NK-92 (cell line): ENCODE measurements around the gene ZBTB7C.

Source experiments
- DNase-seq: peaks from one replicate; lab custom pipeline; 2025; ENCODE audit not compliant: unreplicated experiment; lab: John Stamatoyannopoulos, UW

Gene ZBTB7C

DNA sequence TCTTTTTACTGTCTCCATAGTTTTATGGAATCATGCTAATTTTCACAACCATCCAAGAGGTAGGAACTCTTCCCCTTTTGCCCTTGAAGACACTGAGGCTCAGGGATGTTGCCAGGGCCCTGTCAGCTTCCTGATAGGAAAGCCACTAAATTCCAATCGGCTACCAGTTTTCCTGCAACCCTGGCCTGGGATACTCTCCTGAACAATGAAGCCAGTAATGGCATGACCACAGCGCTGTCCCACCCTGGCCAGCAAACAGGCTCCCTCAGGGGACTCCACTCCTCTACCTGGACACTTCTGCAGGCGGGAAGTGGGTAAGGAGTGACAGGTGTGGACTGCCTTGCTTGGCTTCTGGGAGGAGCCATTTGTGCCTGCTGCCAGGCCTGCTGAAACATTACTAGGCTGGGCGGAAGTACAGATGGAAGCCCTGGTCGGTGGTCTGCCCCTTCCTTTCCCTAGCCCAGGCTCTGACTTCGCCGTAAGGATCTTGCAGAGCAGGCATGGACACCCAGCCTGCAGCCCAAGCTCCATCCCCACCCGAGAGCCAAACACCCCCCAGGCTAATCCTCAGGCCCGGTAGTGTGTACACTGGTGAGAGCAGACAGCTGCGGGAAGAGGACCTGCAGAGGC lies 400.0 kb downstream of the ZBTB7C start:
- DNase-seq = no peak

DNA sequence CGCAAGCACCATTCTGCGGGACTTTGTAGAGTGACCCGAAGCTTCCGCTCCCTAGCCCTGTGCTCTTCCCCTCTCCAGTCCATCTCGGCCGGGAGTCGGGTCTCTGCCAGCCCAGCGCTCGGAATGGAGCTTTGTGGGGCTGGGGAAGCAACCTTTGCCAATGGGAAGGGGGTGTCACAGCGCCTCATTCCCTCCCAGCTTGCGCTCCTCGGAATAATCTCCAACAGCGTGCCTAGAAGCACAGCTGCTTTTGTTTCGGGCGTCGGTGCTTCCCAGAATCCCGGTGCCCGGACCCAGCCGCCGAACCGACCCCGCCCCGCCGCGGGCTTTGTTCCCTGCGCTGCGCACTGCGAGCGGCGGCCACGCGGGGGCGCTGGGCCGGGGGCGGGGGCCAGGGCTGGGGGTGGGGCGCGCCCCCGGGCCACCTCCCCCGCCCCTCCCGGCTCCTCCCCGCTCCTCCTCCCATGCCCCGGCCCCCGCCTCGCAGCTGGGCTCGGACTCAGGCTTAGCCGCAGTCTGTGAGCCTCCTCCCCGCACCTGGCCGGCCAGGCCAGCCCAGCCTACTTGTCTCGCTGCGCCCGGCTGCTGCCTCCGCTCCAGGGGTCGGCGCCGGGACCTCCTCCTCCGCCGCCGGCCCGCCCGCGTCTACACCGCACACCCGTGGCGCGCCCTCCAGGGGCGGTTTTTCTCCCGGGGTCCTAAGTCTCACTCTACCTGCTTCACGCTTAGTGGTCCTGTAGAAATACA lies 401.1 kb downstream of the ZBTB7C start:
- DNase-seq = no peak

DNA sequence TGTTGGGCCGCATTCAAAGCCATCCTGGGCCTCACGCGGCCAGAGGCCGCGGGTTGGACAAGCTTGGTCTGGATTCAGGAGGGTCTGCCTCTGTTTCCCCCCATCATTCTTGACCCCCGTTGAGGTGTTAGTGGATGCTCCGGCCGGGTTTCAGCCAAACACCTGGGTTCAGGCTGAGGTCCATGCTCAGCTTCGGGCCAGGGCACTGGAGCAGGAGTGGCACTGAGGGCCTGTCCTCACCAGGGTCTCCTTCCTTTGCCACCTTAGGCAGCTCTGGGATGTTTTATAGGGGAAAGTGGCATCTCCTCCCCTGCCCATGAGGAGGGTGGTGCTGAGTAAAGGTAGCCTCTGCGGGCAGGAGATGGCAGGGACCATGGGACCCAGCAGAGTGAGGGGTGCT lies 401.8 kb downstream of the ZBTB7C start:
- DNase-seq = no peak

DNA sequence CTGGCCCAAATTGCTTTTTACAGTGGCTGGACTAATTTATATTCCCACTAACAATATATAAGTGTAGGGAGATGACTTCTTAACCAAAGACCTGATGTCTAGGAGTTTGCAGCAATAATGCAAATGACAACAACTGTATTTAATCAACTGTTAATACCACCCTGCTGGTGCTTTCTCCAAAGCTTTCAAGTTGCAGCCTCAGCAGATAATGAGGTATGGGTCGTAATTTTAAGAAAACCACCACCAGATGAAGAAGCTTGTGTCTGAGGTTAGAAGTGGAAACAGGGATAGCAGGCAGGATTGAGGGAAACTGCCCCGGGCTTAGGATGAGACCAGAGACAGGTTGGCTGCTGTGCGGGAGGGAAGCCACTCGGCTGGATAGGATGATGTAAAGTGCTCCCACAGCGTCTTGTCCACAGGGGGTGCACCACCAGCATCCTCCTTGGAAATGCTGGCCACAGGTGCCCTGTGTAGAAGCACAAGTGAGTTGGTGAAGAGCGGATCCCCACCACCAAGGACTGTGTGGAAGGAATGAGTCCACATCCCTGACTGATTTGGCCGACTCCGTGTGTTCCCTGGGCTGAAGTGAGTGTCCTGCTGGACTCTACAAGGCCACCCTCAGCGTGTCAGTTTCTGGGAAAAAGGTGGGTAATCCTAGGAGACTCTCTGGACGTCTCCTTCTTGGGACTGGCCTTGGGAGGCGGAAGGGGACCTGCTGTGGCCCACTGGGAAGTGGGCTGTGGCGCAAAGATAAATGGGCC lies 402.6 kb downstream of the ZBTB7C start:
- DNase-seq = no peak

DNA sequence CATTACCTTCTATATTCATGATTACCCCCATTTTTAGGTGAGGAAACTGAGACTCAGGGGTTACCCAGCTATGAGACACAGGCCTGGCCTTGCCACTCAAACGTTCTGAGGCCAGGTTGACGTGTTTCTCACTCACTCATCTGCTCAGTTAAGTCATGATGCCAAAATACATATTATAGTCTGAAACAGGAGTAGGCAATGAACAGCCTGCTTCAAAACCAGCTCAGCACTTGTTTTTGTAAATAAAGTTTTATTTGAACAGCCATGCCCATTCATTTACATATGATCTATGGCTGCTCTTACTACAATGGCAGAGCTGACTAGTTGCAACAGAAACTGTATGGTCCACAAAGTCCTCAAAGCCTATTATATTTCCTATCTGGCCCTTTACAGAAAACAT lies 404.6 kb downstream of the ZBTB7C start:
- no peak for DNase-seq

DNA sequence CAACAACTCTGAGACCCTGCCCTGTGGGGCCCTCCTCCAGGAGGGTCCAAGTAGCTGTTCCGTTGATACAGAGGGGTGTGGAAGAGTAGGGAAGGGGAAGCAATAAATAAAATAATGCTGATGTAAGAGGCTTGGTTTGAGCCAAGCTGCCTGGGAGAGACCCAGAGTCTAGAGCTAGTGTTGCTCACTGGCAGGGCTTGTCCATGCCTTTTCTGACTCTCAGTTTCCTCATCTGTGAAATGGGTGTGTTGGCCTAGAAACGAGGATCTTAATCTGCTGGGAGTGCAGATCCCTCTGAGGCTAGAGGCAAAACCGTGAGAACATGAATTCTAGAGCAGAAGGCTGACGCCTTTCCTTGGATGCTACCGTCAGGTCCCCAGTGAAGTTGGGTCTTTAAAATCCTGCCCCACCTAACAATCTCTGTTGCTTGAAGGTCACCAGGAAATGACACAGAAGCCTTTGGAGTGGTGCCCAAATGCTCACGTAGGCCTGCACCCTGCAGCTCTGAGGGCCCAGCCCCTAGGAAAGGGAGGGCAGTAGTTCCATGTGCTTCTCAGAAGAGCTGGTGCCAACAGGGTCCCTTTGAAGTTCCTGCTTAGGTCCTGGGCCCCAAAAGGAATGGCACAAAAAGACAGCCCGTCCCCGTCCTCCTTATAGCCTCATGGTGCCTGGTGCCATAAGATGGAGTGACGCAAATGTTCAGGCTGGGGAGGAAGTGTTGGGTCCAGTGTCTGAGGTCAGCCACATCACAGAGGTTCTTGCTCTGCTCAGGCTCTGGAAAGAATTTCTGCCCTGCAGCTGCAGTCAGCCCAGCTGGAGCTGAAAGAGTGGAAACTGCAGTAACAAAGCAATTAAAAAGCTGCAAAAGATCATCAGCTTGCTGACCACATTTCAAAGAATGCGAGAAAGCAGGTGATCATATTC lies 405.5 kb downstream of the ZBTB7C start:
- no peak for DNase-seq

DNA sequence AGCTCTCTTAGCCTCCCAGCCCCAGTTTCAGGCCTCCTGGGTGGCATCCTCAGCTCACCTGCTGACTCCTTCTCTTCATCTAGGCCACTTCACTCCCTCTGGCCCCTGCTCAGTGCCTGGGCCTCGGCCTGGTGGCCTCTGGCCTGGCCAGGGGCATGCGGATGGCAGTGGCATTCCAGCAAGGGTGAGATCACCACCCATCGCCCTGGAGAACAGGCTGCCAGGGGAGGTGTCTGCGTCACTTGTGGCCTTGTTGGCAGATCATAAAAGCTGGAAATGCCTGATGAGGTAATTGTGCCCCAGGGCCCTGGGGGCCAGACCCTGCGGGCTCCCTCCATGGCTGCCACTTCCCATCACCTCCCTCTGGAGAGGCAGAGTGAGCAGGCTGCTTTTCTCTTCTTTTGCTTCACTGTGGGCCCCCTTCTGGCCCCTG lies 406.2 kb downstream of the ZBTB7C start:
- no peak for DNase-seq

DNA sequence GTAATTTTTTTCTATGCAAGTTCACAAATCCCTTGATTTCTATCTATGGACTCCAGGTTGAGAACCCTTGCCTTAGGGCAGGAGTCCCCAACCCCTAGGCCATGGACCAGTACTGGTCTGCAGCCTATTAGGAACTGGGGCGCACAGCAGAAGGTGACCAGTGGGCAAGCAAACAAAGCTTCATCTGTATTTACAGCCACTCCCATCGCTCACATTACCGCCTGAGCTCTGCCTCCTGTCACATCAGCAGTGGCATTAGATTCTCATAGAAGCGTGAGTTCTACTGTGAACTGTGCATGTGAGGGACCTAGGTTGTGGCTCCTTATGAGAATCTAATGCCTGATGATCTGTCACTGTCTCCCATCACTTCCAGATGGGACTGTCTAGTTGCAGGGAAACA lies 408.5 kb downstream of the ZBTB7C start:
- DNase-seq = no peak

DNA sequence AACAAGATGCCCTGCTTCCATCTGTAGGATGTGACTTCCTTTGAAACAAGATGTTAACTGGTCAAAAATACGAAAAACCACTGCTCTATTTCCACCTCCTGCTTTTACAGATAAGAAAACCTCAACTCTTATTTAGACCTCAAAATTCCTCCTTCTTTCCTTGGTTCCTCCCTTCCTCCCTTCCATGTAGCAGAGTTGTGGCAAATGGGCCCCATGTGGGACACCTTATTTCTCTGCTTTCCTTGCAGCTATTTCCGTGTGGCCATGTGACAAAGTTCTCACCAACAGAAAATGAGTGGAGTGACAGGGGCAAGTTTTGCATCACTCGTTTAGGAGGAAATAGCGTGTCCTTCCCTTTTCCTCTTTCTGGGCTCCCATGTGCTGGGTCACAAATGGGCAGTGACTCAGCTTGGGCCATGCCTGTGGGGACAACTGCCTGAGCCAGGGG lies 409.4 kb downstream of the ZBTB7C start:
- DNase-seq = no peak

DNA sequence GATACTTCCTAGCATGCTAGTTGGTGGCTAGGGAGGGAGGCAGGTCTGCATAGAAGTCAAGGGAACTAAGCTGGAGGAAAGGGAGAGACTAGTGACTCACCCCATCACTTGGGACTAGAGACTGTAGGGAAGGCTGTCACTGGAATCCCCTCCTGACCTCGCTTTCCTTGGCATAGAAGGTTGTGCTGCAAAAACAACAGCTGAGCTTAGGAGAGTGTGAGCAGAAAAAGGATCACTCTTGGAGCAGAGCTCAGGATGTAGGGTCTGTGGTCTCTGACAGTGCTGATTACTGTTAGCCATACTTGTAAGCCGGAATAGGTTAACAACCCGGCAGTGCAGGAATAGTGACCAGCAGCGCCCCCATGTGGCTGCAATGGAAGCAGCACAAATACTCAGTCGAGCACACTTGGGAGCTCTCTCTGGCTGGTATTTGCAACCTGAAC lies 411.8 kb downstream of the ZBTB7C start:
- no peak for DNase-seq

DNA sequence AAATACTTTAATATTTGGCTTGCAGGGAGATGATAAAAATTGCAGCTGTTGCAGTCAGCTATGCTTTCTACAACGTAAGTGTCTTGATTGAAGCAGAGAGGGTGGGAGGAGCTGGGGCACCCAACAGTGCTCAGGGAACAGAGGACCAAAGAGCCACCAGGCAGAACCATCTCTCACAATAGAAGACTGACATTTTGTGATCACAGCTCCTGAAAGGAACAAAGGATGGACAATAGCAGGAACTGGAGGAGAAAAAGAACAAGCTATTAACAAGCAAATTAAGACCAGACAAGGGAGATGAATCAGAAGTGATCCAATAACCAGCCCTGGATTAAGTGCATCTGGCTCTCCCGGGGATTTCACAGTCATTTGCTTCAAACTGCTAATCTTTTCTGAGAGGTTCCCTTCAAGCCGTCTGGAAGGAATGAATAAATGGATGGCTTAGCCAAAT lies 413.1 kb downstream of the ZBTB7C start:
- no peak for DNase-seq

DNA sequence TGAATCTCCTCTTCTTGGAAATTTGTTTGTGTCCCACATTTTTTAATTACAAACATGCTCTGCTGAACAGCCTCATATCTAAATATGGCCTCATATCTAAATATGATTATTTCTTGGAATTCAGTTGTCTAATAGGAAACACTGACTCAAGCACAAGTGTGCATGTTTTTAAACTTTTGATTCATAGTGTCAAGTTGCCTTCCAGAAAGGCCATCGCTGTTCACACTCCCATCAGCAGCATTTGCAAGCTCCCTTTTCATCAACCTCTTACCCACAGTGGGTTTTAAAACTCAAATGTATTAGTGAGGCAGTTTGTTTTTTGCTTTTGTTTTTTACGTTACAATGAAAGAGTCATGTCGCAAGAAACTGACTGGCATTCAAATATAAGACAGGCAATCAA lies 413.5 kb downstream of the ZBTB7C start:
- DNase-seq = no peak

DNA sequence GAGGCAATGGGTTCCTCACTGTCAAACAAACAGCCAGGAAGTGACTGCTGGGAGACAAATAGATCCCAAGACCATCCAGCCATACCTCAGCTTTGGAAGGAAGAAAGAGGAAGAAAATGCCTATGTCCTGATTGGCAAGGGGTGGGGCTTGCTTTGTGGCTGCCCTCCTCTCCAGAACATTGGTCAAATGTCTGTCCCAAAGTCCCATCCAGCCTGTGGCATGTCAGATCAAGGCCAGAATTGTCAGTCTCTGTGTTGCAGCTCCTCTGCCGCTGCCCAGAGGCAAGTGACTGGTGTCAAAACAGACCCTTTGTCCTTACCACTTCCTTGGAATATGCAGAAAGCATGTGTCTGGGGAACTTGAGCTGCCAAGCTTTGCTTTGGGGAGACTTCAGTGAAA lies 415.8 kb downstream of the ZBTB7C start:
- no peak for DNase-seq

DNA sequence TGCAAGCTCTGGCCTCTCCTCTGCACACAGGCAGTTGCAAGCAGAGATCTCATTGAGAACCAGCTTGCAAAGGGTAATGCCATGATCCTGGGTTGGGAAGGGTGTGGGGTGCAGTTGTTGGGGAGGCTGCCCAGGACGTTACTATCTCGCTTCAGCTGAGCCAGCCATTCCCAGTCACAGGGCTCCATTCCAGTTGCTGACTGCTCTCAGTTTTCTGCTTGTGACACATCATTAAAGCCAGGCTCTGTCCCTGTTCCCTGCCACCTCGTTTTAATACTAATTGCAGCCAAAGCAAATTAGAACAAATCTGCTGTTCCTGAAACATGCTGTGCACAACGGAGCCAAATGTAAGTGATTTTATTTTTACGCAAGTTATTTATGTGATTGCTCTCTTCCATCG lies 416.2 kb downstream of the ZBTB7C start:
- DNase-seq = no peak

DNA sequence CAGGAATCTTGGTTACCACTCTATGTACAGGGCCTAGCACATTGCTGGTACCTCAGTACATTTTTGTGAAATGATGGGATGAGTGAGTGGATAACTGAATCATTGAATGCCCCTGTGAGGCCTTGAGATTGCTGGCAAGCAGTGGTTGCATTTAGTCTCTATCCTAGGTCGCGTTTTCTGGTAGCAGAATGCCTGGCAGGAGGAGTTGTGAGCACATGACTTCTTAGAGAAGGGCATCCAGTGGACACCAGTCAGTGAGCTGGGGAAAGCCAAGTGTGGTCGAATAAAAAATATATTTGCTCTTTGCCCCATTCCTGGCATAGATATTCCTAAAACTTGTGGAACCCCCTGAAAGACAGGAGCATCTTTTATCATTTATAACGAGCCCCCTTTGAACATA lies 416.9 kb downstream of the ZBTB7C start:
- no peak for DNase-seq

DNA sequence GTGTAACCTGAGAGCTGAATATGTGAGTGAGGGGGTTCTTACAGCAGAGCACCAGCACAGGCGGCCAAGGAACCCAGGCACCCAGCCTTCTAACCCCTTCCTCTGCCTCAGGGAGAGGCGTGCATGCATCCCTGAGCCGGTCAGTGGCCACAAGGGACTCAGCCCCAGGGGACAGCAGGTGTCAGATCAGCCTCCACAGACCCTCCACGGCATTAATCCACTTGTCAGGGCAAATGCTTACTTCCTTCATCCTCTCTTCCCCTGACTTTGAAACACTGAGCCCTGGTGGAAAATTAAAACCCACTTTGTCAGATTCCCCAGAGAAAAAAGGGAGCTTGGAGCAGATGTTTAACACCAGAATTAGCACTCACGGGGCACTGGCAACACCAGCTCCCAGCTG lies 418.2 kb downstream of the ZBTB7C start:
- DNase-seq = no peak

DNA sequence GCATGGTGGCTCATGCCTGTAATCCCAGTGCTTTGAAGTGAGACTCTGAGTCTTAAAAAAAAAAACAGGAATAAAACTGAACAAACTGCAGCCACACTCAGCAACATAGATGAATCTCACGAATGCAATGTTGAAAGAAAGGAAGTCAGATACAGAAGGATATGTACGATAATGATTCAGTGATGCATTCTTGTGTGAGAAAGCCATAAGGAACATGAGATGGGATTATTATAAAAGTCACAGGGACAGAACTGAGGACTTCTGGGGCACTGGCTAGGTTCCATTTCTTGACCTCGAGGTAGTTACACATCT lies 421.8 kb downstream of the ZBTB7C start:
- DNase-seq = no peak

DNA sequence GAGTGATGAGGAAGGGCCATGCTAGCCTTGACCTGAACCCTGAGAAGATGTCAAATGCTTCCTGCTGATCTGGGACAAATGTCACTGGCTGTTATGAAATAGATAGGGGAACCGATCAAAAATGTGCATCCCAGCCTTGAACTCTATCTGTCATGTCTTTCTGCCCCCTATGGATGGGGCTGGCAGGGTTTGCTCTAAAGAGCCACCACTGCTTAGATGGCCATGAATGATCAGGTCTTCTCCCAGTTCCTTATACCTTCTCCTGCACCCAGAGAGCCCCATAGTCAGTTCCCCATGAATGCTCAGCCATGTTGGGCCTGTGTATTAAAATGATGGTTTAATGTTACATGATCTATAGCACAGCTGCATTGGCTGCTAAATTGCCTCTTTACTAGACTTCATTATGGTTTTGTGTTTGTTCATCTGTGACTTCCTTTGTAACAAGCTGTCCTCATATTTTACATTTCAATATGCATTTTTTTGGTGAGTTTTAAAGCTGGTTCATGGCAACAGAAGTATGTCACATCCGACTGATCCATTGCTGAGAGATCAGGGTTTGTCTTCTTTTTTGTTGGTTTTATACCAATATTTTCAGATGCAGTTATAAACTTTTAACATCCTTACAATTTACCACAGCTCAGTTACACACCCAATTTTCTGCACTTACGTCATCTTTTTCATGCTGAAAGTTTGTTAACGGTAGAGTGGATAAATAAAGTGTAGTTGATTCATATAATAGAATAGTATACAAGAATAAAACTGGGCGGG lies 422.4 kb downstream of the ZBTB7C start:
- no peak for DNase-seq

DNA sequence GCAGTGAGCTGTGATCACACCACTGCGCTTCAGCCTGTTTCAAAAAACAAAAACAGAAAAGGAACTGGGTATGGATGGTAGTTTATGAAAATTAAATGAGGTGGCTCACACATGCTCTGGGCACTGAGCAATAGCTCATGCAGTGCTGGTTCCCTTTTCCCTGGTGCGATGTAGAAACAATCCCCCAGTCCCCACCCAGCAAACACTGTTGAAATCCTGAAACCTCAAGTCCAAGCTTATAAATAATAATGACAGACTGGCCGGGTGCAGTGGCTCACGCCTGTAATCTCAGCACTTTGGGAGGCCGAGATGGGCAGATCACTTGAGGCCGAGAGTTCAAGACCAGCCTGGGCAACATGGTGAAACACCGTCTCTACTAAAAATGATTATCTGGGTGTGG lies 423.3 kb downstream of the ZBTB7C start:
- DNase-seq = no peak

DNA sequence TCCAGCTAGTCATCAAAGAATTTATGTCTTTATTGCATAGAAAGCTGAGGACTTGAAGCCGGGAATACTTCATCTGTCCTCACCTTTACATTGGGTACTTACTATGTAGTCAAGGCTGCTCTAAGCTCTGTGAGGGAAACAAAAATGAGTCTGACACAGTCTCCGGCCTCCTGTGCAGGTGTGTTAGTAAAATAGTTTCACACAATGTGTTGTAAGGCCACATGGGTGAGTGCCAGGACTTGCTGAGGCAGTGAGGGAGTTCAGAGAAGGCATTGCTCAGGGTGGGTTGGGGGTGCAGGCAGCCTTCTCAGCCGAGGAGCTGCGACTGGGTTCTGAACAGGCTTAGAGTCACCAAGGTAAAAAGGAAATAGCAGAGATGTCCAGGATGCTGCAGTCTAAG lies 424.2 kb downstream of the ZBTB7C start:
- no peak for DNase-seq
